Measurements from ENCODE around the gene ADORA2A.

DNA sequence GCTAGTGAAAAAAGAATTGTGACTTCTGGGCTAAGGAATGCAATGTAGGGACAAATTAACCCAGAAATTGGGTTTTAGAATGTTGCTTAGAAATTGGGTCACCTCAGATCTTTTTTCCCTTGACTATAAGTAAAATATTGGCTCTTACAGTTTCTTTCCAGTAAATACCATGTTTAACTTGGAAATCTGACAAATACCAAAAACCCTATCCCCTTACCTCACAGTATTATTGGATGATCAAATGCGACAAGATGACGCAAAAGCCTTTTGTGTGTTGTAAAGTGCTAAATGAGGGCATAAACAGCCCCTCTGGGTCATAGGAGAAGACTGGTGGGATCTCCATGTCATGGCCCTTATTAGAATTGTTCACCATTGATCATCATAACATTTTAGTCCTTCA is 61.6 kb downstream of the ADORA2A start:
- TF ChIP-seq CTCF (IDR thresholded peaks at IDR 0.05) (no peak), EP300 (IDR thresholded peaks at IDR 0.05) (no peak), POLR2A (IDR thresholded peaks at IDR 0.05) (no peak)

Measured in upper lobe of left lung (tissue), 4 donors.